ENCODE results near the gene GPATCH3. TPM values are rescaled to one million over a fixed set of nuclear protein-coding genes. Genes with fewer than 3 reads are reported as not detected.
"Not testable (repeated sequence)": the region's sequence is repeated elsewhere in the genome, so short reads cannot be mapped to it uniquely, and the experiment has no call there.

The GPATCH3 gene
- total RNA-seq, 1 experiment from 2014 or later, result 12.0 TPM

GRCh38 chr1:26851106-26851684 is 49.1 kb downstream of the GPATCH3 start:
- no peaks in the 10 kb centered on the region for H3K4me1 ChIP-seq
- no peak overlapping the region for H3K4me3 ChIP-seq
- H3K36me3 ChIP-seq, result peaks cover 50% of the 10 kb centered on the region
- no peaks in the 10 kb centered on the region for H3K9me3 ChIP-seq (replicated peaks)
- H3K27ac ChIP-seq, result no peak overlapping the region
- H3K27me3 ChIP-seq, result no peaks in the 10 kb centered on the region
- no peak for DNase-seq

GRCh38 chr1:26848941-26849774 is 51.1 kb downstream of the GPATCH3 start:
- Histone ChIP-seq H3K9me3 (replicated peaks) (no peaks in the 10 kb centered on the region), H3K27me3 (no peaks in the 10 kb centered on the region), H3K4me1 (no peaks in the 10 kb centered on the region), H3K27ac (no peak overlapping the region), H3K36me3 (peaks cover 47% of the 10 kb centered on the region), H3K4me3 (no peak overlapping the region)
- no peak for DNase-seq

GRCh38 chr1:26848499-26848898 is 51.8 kb downstream of the GPATCH3 start:
- DNase-seq, result no peak
- no peak overlapping the region for H3K4me3 ChIP-seq
- no peak overlapping the region for H3K27ac ChIP-seq
- no peaks in the 10 kb centered on the region for H3K9me3 ChIP-seq (replicated peaks)
- no peaks in the 10 kb centered on the region for H3K4me1 ChIP-seq
- no peaks in the 10 kb centered on the region for H3K27me3 ChIP-seq
- H3K36me3 ChIP-seq, result peaks cover 42% of the 10 kb centered on the region

GRCh38 chr1:26847826-26848225 is 52.4 kb downstream of the GPATCH3 start:
- not testable (repeated sequence) for H3K27ac ChIP-seq
- H3K36me3 ChIP-seq, result peaks cover 37% of the 10 kb centered on the region

GRCh38 chr1:26844424-26845196 is 55.7 kb downstream of the GPATCH3 start:
- H3K9me3 ChIP-seq (replicated peaks), result no peaks in the 10 kb centered on the region
- H3K27ac ChIP-seq, result no peak overlapping the region
- H3K36me3 ChIP-seq, result peaks cover 31% of the 10 kb centered on the region
- H3K4me1 ChIP-seq, result no peaks in the 10 kb centered on the region
- H3K4me3 ChIP-seq, result no peak overlapping the region
- no peaks in the 10 kb centered on the region for H3K27me3 ChIP-seq
- DNase-seq, result no peak

More at GRCh38 chr1:26847826-26848225, 52.4 kb downstream of the GPATCH3 start:
- H3K4me1 ChIP-seq; H3K27me3 ChIP-seq; H3K9me3 ChIP-seq (replicated peaks); H3K4me3 ChIP-seq; DNase-seq: not testable (repeated sequence)

Other genes starting within 250 kb of the GPATCH3 start
- gene ARID1A, start 204.5 kb downstream of the GPATCH3 start, total RNA-seq (2014; rRNA removed; shearing (Covaris generic)), result 57.3 and 57.9 TPM in 2 replicates
- gene PIGV, start 112.5 kb downstream of the GPATCH3 start, total RNA-seq (2014; rRNA removed; shearing (Covaris generic)), result 5.8 and 6.2 TPM in 2 replicates
- 31.6 and 31.8 TPM in 2 replicates for gene ZDHHC18, start 73.8 kb downstream of the GPATCH3 start, total RNA-seq (2014; rRNA removed; shearing (Covaris generic))
- gene SFN, start 37.3 kb downstream of the GPATCH3 start, total RNA-seq (2014; rRNA removed; shearing (Covaris generic)), result 0.14 and 0.15 TPM in 2 replicates
- gene GPN2, start 10.2 kb downstream of the GPATCH3 start, total RNA-seq (2014; rRNA removed; shearing (Covaris generic)), result 22.4 and 25.3 TPM in 2 replicates
- gene NR0B2, start 13.5 kb upstream of the GPATCH3 start, total RNA-seq (2014; rRNA removed; shearing (Covaris generic)), result not detected in 2 replicates
- 89.7 and 95.5 TPM in 2 replicates for gene NUDC, start 21.3 kb upstream of the GPATCH3 start, total RNA-seq (2014; rRNA removed; shearing (Covaris generic))
- gene KDF1, start 60.0 kb upstream of the GPATCH3 start, total RNA-seq (2014; rRNA removed; shearing (Covaris generic)), result not detected in 2 replicates
- gene TRNP1, start 93.2 kb upstream of the GPATCH3 start, total RNA-seq (2014; rRNA removed; shearing (Covaris generic)), result 0.42 and 0.81 TPM in 2 replicates
- gene TENT5B, start 112.4 kb upstream of the GPATCH3 start, total RNA-seq (2014; rRNA removed; shearing (Covaris generic)), result 0.04 and 0.10 TPM in 2 replicates